ENCODE data around the gene ICAM4. TPM values are rescaled to one million over a fixed set of nuclear protein-coding genes. Genes with fewer than 3 reads are reported as not detected.

The ICAM4 gene
- total and polyA plus RNA-seq, 2 of the 13 experiments (the other 11 are each of a cell fraction or from before 2014, with no cell fraction given), result 2.9 to 4.0 TPM

DNA sequence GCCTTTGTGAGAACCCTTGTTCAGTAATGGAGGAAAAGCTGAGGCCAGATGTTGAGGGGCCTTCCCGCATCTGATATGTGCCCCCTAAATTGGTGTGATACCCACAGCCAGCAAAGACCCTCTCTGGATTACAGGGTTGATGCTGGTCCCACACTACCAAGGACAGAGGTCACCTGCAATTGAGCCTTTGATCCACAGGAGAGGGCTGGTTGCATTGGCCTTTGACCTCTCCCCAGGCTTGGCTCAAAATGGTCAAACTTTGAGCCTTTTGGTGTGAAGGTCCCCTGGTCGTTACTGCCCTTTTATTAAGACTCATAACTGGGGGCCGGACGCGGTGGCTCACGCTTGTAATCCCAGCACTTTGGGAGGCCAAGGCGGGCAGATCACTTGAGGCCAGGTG is 43.1 kb upstream of the ICAM4 start (continued):
- TF ChIP-seq, protein P1, sequence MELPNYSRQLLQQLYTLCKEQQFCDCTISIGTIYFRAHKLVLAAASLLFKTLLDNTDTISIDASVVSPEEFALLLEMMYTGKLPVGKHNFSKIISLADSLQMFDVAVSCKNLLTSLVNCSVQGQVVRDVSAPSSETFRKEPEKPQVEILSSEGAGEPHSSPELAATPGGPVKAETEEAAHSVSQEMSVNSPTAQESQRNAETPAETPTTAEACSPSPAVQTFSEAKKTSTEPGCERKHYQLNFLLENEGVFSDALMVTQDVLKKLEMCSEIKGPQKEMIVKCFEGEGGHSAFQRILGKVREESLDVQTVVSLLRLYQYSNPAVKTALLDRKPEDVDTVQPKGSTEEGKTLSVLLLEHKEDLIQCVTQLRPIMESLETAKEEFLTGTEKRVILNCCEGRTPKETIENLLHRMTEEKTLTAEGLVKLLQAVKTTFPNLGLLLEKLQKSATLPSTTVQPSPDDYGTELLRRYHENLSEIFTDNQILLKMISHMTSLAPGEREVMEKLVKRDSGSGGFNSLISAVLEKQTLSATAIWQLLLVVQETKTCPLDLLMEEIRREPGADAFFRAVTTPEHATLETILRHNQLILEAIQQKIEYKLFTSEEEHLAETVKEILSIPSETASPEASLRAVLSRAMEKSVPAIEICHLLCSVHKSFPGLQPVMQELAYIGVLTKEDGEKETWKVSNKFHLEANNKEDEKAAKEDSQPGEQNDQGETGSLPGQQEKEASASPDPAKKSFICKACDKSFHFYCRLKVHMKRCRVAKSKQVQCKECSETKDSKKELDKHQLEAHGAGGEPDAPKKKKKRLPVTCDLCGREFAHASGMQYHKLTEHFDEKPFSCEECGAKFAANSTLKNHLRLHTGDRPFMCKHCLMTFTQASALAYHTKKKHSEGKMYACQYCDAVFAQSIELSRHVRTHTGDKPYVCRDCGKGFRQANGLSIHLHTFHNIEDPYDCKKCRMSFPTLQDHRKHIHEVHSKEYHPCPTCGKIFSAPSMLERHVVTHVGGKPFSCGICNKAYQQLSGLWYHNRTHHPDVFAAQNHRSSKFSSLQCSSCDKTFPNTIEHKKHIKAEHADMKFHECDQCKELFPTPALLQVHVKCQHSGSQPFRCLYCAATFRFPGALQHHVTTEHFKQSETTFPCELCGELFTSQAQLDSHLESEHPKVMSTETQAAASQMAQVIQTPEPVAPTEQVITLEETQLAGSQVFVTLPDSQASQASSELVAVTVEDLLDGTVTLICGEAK (IDR thresholded peaks at IDR 0.05), result no peak
- TF ChIP-seq, protein P1 (CRISPR knock-in tag; IDR thresholded peaks at IDR 0.05), result no peak
- TF ChIP-seq THAP11 (CRISPR knock-in tag; IDR thresholded peaks at IDR 0.05) (no peak), HHEX (CRISPR knock-in tag; IDR thresholded peaks at IDR 0.05) (no peak), KDM5B (CRISPR knock-in tag; IDR thresholded peaks at IDR 0.05; ENCODE audit: borderline replicate concordance) (peak; percentile 38; the same call in 1 of the 2 replicates), HNF4G (IDR thresholded peaks at IDR 0.05; ENCODE audit: borderline replicate concordance, low read depth, low read length) (peak; percentile 66; the same call in 1 of the 2 replicates), HNF4G (CRISPR knock-in tag; IDR thresholded peaks at IDR 0.05; ENCODE audit: borderline replicate concordance, low read depth) (0 out of 2 replicates have a peak, but pooled peaks have one; percentile 19), HNF4A (CRISPR knock-in tag; IDR thresholded peaks at IDR 0.05) (peak; percentile 80), ZNF614 (CRISPR knock-in tag; IDR thresholded peaks at IDR 0.05; ENCODE audit: borderline replicate concordance) (no peak), RARA (CRISPR knock-in tag; IDR thresholded peaks at IDR 0.05) (0 out of 2 replicates have a peak, but pooled peaks have one; percentile 7), ZNF292 (CRISPR knock-in tag; IDR thresholded peaks at IDR 0.05; ENCODE audit: borderline replicate concordance, low read depth) (no peak), JUND (CRISPR knock-in tag; IDR thresholded peaks at IDR 0.05) (no peak), ZBTB7B (CRISPR knock-in tag; IDR thresholded peaks at IDR 0.05) (peak; percentile 33; the same call in 1 of the 2 replicates), TMF1 (CRISPR knock-in tag; IDR thresholded peaks at IDR 0.05; ENCODE audit: low read depth) (no peak), ZMYM2 (CRISPR knock-in tag; IDR thresholded peaks at IDR 0.05) (0 out of 2 replicates have a peak, but pooled peaks have one; percentile 23), PITX1 (CRISPR knock-in tag; IDR thresholded peaks at IDR 0.05) (peak; percentile 33; the same call in 1 of the 2 replicates), ZNF230 (CRISPR knock-in tag; IDR thresholded peaks at IDR 0.05) (no peak)
- TF ChIP-seq, protein P2, sequence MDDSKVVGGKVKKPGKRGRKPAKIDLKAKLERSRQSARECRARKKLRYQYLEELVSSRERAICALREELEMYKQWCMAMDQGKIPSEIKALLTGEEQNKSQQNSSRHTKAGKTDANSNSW (CRISPR knock-in tag; IDR thresholded peaks at IDR 0.05; ENCODE audit: borderline replicate concordance), result no peak
- TF ChIP-seq, protein P3, sequence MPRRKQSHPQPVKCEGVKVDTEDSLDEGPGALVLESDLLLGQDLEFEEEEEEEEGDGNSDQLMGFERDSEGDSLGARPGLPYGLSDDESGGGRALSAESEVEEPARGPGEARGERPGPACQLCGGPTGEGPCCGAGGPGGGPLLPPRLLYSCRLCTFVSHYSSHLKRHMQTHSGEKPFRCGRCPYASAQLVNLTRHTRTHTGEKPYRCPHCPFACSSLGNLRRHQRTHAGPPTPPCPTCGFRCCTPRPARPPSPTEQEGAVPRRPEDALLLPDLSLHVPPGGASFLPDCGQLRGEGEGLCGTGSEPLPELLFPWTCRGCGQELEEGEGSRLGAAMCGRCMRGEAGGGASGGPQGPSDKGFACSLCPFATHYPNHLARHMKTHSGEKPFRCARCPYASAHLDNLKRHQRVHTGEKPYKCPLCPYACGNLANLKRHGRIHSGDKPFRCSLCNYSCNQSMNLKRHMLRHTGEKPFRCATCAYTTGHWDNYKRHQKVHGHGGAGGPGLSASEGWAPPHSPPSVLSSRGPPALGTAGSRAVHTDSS (CRISPR knock-in tag; conservative IDR thresholded peaks at IDR 0.05), result no peak
